Hepatocyte (in vitro differentiated cells): ENCODE results near the gene NCOA4.

ENCODE experiments used
- CTCF ChIP-seq: fragments of 200-600 bp; sonication (generic); IDR thresholded peaks from 2 replicates; pipeline ENCODE4 v1.5.1; 2016; ENCODE audit warnings: antibody characterized with exemption, mild to moderate bottlenecking; ENCODE audit not compliant: poor library complexity
- EZH2 ChIP-seq: fragments of 200-600 bp; sonication (generic); IDR thresholded peaks from 2 replicates; pipeline ENCODE4 v1.6.1; 2016; ENCODE audit warnings: antibody characterized with exemption, mild to moderate bottlenecking, borderline replicate concordance
- EZH2phosphoT487 ChIP-seq: fragments of 200-600 bp; sonication (generic); IDR thresholded peaks from one replicate; pipeline ENCODE4 v1.6.1; 2018; ENCODE audit warnings: antibody characterized with exemption, mild to moderate bottlenecking, low read depth, moderate library complexity; ENCODE audit not compliant: unreplicated experiment, severe bottlenecking

DNA sequence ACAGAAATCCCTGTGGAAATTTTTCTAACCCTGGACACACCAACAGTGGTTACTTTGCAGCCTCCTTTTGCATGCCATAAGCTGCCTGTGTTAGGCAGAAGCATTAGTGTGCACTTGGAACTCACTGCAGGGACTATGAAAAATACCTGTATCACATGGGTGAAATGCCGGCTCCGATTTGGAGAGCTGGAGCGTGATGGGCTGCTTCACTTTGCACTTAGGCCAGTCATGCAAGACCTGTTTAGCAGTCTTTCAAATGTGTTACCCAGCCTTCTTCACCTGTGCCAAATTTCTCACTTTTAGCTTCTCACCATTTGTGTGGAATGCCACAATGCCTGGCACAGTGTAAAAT, 11.3 kb downstream of the NCOA4 start:
- no peak for TF ChIP-seq CTCF
- TF ChIP-seq EZH2 = no peak
- no peak for TF ChIP-seq EZH2phosphoT487
